Glutamatergic neuron (in vitro differentiated cells): ENCODE results near the gene SNX9. TPM values are rescaled to one million over a fixed set of nuclear protein-coding genes. Genes with fewer than 3 reads are reported as not detected.

Experiments used
- DNase-seq: peaks from one replicate; pipeline ENCODE4 v3.0.0; 2022
- H3K27ac Mint-ChIP-seq: one replicate; pipeline ENCODE4 v1.8.0; 2020; ENCODE audit warnings: mild to moderate bottlenecking, mixed read lengths, inconsistent platforms; ENCODE audit not compliant: unreplicated experiment
- H3K27me3 Mint-ChIP-seq: one replicate; pipeline ENCODE4 v1.8.0; 2020; ENCODE audit warnings: mild to moderate bottlenecking, moderate library complexity, mixed read lengths, inconsistent platforms; ENCODE audit not compliant: unreplicated experiment
- H3K36me3 Mint-ChIP-seq: one replicate; pipeline ENCODE4 v1.8.0; 2020; ENCODE audit warnings: mild to moderate bottlenecking, mixed read lengths, inconsistent platforms; ENCODE audit not compliant: unreplicated experiment
- H3K4me1 Mint-ChIP-seq: one replicate; pipeline ENCODE4 v1.8.0; 2020; ENCODE audit warnings: mild to moderate bottlenecking, low read depth, mixed read lengths, inconsistent platforms; ENCODE audit not compliant: unreplicated experiment
- H3K4me3 Mint-ChIP-seq: one replicate; pipeline ENCODE4 v1.8.0; 2020; ENCODE audit warnings: mild to moderate bottlenecking, mixed read lengths, inconsistent platforms; ENCODE audit not compliant: unreplicated experiment
- H3K9me3 Mint-ChIP-seq: one replicate; pipeline ENCODE4 v1.8.0; 2020; ENCODE audit warnings: mild to moderate bottlenecking, moderate library complexity, mixed read lengths, inconsistent platforms; ENCODE audit not compliant: unreplicated experiment
- total RNA-seq: library from RNA; stranded (reverse); fragmentation: NEBNext Ultra II Directional; extraction: Animal tissue kit (Norgen Biotek cat#: 25700); gene quantifications from one replicate; pipeline ENCODE4 v1.2.1, GENCODE V29; 2021; ENCODE audit not compliant: unreplicated experiment
- TF ChIP-seq, protein P1 (sequence below): fragments of 200-600 bp; sonication (generic); IDR thresholded peaks from one replicate; pipeline ENCODE4 v1.5.0; 2021; ENCODE audit not compliant: partially characterized antibody, unreplicated experiment

The SNX9 gene
- total RNA-seq, 1 donor from 2014 or later: 45.7 TPM

- Mint-ChIP-seq H3K4me3 (peak overlapping the region; percentile 82), H3K36me3 (peaks cover 13% of the 10 kb centered on the region), H3K9me3 (peaks cover 26% of the 10 kb centered on the region), H3K27ac (peak overlapping the region; percentile 91), H3K4me1 (peaks cover 15% of the 10 kb centered on the region), H3K27me3 (peaks cover 15% of the 10 kb centered on the region)
- TF ChIP-seq, protein P1, sequence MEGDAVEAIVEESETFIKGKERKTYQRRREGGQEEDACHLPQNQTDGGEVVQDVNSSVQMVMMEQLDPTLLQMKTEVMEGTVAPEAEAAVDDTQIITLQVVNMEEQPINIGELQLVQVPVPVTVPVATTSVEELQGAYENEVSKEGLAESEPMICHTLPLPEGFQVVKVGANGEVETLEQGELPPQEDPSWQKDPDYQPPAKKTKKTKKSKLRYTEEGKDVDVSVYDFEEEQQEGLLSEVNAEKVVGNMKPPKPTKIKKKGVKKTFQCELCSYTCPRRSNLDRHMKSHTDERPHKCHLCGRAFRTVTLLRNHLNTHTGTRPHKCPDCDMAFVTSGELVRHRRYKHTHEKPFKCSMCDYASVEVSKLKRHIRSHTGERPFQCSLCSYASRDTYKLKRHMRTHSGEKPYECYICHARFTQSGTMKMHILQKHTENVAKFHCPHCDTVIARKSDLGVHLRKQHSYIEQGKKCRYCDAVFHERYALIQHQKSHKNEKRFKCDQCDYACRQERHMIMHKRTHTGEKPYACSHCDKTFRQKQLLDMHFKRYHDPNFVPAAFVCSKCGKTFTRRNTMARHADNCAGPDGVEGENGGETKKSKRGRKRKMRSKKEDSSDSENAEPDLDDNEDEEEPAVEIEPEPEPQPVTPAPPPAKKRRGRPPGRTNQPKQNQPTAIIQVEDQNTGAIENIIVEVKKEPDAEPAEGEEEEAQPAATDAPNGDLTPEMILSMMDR: no peak
- DNase-seq: peak; percentile 55
Measured at GRCh38 chr6:157822245-157823000, 623 bp upstream of the SNX9 start.

GRCh38 chr6:157823528-157824370 lies 703 bp downstream of the SNX9 start:
- Mint-ChIP-seq H3K27me3 (peaks cover 15% of the 10 kb centered on the region), H3K4me3 (peak overlapping the region; percentile 97), H3K27ac (peak overlapping the region; percentile 99), H3K36me3 (peaks cover 6% of the 10 kb centered on the region), H3K4me1 (peaks cover 17% of the 10 kb centered on the region), H3K9me3 (peaks cover 19% of the 10 kb centered on the region)
- TF ChIP-seq, protein P1: peak; percentile 25
- peak; percentile 40 for DNase-seq

GRCh38 chr6:157825243-157825904 lies 2.3 kb downstream of the SNX9 start:
- Mint-ChIP-seq H3K9me3 (peaks cover 20% of the 10 kb centered on the region), H3K36me3 (no peaks in the 10 kb centered on the region), H3K4me3 (peak overlapping the region; percentile 97), H3K27me3 (peaks cover 11% of the 10 kb centered on the region), H3K27ac (peak overlapping the region; percentile 99), H3K4me1 (peaks cover 32% of the 10 kb centered on the region)
- no peak for DNase-seq
- TF ChIP-seq, protein P1: no peak

DNA sequence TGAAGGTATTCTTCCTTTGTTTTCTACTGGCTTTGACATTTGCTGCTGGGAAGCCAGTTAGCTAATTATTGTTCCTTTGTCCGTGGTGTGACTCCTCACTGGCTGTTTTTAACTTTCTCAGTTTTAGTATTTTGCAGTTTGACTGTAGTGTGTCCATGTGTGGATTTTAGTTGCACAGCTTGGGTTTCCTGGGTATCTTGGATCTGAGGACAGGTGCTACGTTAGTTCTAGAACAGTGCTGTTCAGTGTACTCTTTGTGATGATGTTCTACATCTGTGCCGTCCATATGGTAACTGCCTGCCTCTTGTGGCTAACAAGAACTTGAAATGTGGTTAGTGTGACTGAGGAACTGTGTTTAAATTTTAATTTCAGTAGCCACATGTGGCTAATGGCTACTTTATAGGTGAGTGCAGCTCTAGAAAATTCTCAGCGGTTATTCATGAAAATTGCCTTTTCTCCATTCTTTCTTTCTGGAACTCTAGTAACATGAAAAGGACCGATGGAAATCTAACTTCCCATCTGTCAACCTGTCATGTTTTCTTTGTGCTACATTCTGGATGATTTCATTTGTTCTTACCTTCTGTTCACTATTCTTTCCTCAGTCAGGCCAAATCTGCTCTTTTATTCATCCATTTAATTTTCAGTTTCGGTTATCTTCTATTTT lies 7.4 kb downstream of the SNX9 start:
- Mint-ChIP-seq H3K9me3 (peaks cover 19% of the 10 kb centered on the region), H3K27me3 (peaks cover 10% of the 10 kb centered on the region), H3K4me1 (peaks cover 60% of the 10 kb centered on the region), H3K27ac (peak overlapping the region; percentile 100), H3K36me3 (no peaks in the 10 kb centered on the region), H3K4me3 (peak overlapping the region; percentile 81)
- TF ChIP-seq, protein P1: no peak
- no peak for DNase-seq
